ENCODE measurements around the gene GRAP2.

DNA sequence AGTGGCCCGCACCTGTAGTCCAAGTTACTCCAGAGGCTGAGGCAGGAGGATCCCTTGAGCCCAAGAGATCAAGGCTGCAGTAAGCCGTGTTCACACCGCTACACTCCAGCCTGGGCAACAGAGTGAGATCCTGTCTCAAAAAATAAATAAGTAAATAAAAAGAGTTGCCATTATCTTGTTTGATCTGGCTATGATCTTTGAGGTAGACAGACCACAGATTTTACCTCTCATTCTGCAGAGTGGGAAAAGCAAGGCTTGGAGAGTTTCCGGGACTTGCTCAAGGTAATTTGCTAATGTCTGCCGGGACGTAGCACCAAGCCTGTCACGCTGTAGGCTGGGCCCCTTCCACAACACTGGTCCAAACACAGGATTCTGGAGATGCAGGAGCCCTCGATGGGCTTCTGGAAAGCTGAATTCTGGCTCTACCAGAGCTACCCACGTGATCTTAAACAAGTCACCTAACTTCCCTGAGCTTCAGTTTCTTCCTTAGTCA is 6.8 kb downstream of the GRAP2 start:
- TF ChIP-seq JUN (IDR thresholded peaks at IDR 0.05; ENCODE audit: borderline replicate concordance, insufficient read depth, insufficient read length, low read depth) = no peak
- TF ChIP-seq, protein P1, sequence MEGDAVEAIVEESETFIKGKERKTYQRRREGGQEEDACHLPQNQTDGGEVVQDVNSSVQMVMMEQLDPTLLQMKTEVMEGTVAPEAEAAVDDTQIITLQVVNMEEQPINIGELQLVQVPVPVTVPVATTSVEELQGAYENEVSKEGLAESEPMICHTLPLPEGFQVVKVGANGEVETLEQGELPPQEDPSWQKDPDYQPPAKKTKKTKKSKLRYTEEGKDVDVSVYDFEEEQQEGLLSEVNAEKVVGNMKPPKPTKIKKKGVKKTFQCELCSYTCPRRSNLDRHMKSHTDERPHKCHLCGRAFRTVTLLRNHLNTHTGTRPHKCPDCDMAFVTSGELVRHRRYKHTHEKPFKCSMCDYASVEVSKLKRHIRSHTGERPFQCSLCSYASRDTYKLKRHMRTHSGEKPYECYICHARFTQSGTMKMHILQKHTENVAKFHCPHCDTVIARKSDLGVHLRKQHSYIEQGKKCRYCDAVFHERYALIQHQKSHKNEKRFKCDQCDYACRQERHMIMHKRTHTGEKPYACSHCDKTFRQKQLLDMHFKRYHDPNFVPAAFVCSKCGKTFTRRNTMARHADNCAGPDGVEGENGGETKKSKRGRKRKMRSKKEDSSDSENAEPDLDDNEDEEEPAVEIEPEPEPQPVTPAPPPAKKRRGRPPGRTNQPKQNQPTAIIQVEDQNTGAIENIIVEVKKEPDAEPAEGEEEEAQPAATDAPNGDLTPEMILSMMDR (IDR thresholded peaks at IDR 0.05; ENCODE audit: extremely low read depth in 1 of 2, insufficient read depth in 1 of 2, low read depth in 1 of 2, low read length in 2 of 2) = no peak
- no peak for TF ChIP-seq POLR2A (IDR thresholded peaks at IDR 0.05; ENCODE audit: low read depth, low read length)

All from endothelial cell of umbilical vein (primary cell).